Right renal pelvis (tissue), 4 donors: ENCODE measurements around the gene NFIX. TPM values are rescaled to one million over a fixed set of nuclear protein-coding genes. Genes with fewer than 3 reads are reported as not detected.

Source experiments
- DNase-seq, 4 donors: peaks; one replicate each; pipeline ENCODE4 v3.0.0-alpha.2; 2013; ENCODE audit warnings: low read depth in 4 of 4, low spot score in 3 of 4, missing footprints in 1 of 4
- polyA plus RNA-seq, 4 donors: library from polyadenylated mRNA; unstranded; fragments of 120-200 nt; gene quantifications; one replicate each; pipeline ENCODE4 v1.2.1, GENCODE V29; 2013; ENCODE audit not compliant: insufficient read length in 4 of 4

NFIX gene
- polyA plus RNA-seq, 4 donors: 18.4 to 24.8 (median 19.4) TPM

- DNase-seq: no peak
Measured at GRCh38 chr19:13006431-13007281, 11.4 kb downstream of the NFIX start.

GRCh38 chr19:13007292-13008045 is 12.2 kb downstream of the NFIX start:
- DNase-seq: no peak

GRCh38 chr19:13008926-13009787 is 13.9 kb downstream of the NFIX start:
- DNase-seq: no peak

- no peak for DNase-seq
Measured at GRCh38 chr19:13010038-13010991, 15.0 kb downstream of the NFIX start.

GRCh38 chr19:13010992-13011652 is 15.8 kb downstream of the NFIX start:
- no peak for DNase-seq

- DNase-seq: no peak
Measured at GRCh38 chr19:13011653-13012389, 16.5 kb downstream of the NFIX start.

- no peak for DNase-seq
Measured at GRCh38 chr19:13012390-13012689, 17.1 kb downstream of the NFIX start.

- DNase-seq: no peak
Measured at GRCh38 chr19:13012690-13013608, 17.7 kb downstream of the NFIX start.

GRCh38 chr19:13013649-13014048 is 18.4 kb downstream of the NFIX start:
- no peak for DNase-seq

- DNase-seq: no peak
Measured at GRCh38 chr19:13014101-13014920, 19.0 kb downstream of the NFIX start.

GRCh38 chr19:13014921-13015280 is 19.6 kb downstream of the NFIX start:
- DNase-seq: no peak

- DNase-seq: no peak
Measured at GRCh38 chr19:13015361-13016223, 20.3 kb downstream of the NFIX start.

- DNase-seq: no peak
Measured at GRCh38 chr19:13016245-13016627, 21.0 kb downstream of the NFIX start.

GRCh38 chr19:13016628-13017305 is 21.5 kb downstream of the NFIX start:
- no peak for DNase-seq

- DNase-seq: no peak
Measured at GRCh38 chr19:13017306-13018034, 22.2 kb downstream of the NFIX start.
